MM.1S (cell line): ENCODE data around the gene ID1.
"Not testable (repeated sequence)": the region's sequence is repeated elsewhere in the genome, so short reads cannot be mapped to it uniquely, and the experiment has no call there.

Source experiments
- DNase-seq: peaks from one replicate; pipeline ENCODE4 v3.0.0-alpha.2; 2015
- H2AFZ ChIP-seq: fragments of 300-600 bp; sonication (generic); 2 replicates; pipeline ENCODE4 v1.6.0; 2016; ENCODE audit warnings: antibody characterized with exemption, low read length
- H3F3A ChIP-seq: fragments of 300-600 bp; sonication (generic); 2 replicates; pipeline ENCODE4 v1.6.1; 2016; ENCODE audit warnings: mild to moderate bottlenecking, antibody characterized with exemption, low read length, moderate library complexity, mixed read lengths; ENCODE audit not compliant: insufficient read depth
- H3K27ac ChIP-seq: fragments of 300-600 bp; sonication (generic); 2 replicates; pipeline ENCODE4 v1.5.1; 2016; ENCODE audit warnings: mild to moderate bottlenecking, low read length
- H3K27me3 ChIP-seq: fragments of 300-600 bp; sonication (generic); replicated peaks from 2 replicates; pipeline ENCODE4 v1.6.0; 2016; ENCODE audit warnings: low read length; ENCODE audit not compliant: insufficient read depth
- H3K36me3 ChIP-seq: fragments of 300-600 bp; sonication (generic); replicated peaks from 2 replicates; pipeline ENCODE4 v1.6.1; 2016; ENCODE audit warnings: mild to moderate bottlenecking, low read length, mixed read lengths; ENCODE audit not compliant: insufficient read depth
- H3K4me1 ChIP-seq: fragments of 300-600 bp; sonication (generic); 2 replicates; pipeline ENCODE4 v1.6.1; 2016; ENCODE audit warnings: low read length, mixed read lengths
- H3K4me2 ChIP-seq: fragments of 300-600 bp; sonication (generic); 2 replicates; pipeline ENCODE4 v1.6.0; 2016; ENCODE audit warnings: low read depth, low read length
- H3K4me3 ChIP-seq: fragments of 300-600 bp; sonication (generic); 2 replicates; pipeline ENCODE4 v1.5.1; 2016; ENCODE audit warnings: low read length, mixed read lengths
- H3K79me2 ChIP-seq: fragments of 300-600 bp; sonication (generic); 2 replicates; pipeline ENCODE4 v1.6.1; 2016; ENCODE audit warnings: mixed run types, low read length, mixed read lengths
- H3K9ac ChIP-seq: fragments of 300-600 bp; sonication (generic); 2 replicates; pipeline ENCODE4 v1.6.1; 2016; ENCODE audit warnings: low read length, mixed read lengths
- H3K9me2 ChIP-seq: fragments of 300-600 bp; sonication (generic); replicated peaks from 2 replicates; pipeline ENCODE4 v1.6.1; 2016; ENCODE audit warnings: mild to moderate bottlenecking, low read length, mixed read lengths; ENCODE audit not compliant: insufficient read depth
- H3K9me3 ChIP-seq: fragments of 300-600 bp; sonication (generic); replicated peaks from 2 replicates; pipeline ENCODE4 v1.6.1; 2016; ENCODE audit warnings: mild to moderate bottlenecking, low read length, mixed read lengths; ENCODE audit not compliant: insufficient read depth
- H4K20me1 ChIP-seq: fragments of 300-600 bp; sonication (generic); 2 replicates; pipeline ENCODE4 v1.6.1; 2016; ENCODE audit warnings: mild to moderate bottlenecking, low read length, moderate library complexity, mixed read lengths; ENCODE audit not compliant: insufficient read depth
- EZH2 ChIP-seq: fragments of 300-600 bp; sonication (generic); optimal IDR thresholded peaks from 2 replicates; pipeline ENCODE3; 2017; ENCODE audit warnings: low read depth, mild to moderate bottlenecking, antibody characterized with exemption, low read length, mixed read lengths
- EZH2phosphoT487 ChIP-seq: fragments of 300-600 bp; sonication (generic); IDR thresholded peaks from 2 replicates; pipeline ENCODE4 v1.6.1; 2018; ENCODE audit warnings: antibody characterized with exemption, low read length
- TF ChIP-seq, protein P1 (sequence below): fragments of 300-600 bp; sonication (generic); IDR thresholded peaks from 2 replicates; pipeline ENCODE4 v1.5.1; 2016; ENCODE audit warnings: antibody characterized with exemption, low read length, mixed read lengths

ID1 gene

GRCh38 chr20:31579245-31579644, 25.8 kb upstream of the ID1 start:
- Histone ChIP-seq H3K27ac (no peak overlapping the region), H3K4me1 (no peaks in the 10 kb centered on the region), H3F3A (no peaks in the 10 kb centered on the region), H2AFZ (no peak overlapping the region), H3K27me3 (no peaks in the 10 kb centered on the region), H3K9ac (no peak overlapping the region), H3K9me2 (no peaks in the 10 kb centered on the region), H3K9me3 (no peaks in the 10 kb centered on the region), H4K20me1 (no peaks in the 10 kb centered on the region), H3K36me3 (no peaks in the 10 kb centered on the region), H3K79me2 (no peaks in the 10 kb centered on the region), H3K4me3 (no peak overlapping the region), H3K4me2 (no peak overlapping the region)
- TF ChIP-seq, protein P1, sequence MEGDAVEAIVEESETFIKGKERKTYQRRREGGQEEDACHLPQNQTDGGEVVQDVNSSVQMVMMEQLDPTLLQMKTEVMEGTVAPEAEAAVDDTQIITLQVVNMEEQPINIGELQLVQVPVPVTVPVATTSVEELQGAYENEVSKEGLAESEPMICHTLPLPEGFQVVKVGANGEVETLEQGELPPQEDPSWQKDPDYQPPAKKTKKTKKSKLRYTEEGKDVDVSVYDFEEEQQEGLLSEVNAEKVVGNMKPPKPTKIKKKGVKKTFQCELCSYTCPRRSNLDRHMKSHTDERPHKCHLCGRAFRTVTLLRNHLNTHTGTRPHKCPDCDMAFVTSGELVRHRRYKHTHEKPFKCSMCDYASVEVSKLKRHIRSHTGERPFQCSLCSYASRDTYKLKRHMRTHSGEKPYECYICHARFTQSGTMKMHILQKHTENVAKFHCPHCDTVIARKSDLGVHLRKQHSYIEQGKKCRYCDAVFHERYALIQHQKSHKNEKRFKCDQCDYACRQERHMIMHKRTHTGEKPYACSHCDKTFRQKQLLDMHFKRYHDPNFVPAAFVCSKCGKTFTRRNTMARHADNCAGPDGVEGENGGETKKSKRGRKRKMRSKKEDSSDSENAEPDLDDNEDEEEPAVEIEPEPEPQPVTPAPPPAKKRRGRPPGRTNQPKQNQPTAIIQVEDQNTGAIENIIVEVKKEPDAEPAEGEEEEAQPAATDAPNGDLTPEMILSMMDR = no peak
- TF ChIP-seq EZH2phosphoT487 = no peak
- TF ChIP-seq EZH2 = no peak
- no peak for DNase-seq

DNA sequence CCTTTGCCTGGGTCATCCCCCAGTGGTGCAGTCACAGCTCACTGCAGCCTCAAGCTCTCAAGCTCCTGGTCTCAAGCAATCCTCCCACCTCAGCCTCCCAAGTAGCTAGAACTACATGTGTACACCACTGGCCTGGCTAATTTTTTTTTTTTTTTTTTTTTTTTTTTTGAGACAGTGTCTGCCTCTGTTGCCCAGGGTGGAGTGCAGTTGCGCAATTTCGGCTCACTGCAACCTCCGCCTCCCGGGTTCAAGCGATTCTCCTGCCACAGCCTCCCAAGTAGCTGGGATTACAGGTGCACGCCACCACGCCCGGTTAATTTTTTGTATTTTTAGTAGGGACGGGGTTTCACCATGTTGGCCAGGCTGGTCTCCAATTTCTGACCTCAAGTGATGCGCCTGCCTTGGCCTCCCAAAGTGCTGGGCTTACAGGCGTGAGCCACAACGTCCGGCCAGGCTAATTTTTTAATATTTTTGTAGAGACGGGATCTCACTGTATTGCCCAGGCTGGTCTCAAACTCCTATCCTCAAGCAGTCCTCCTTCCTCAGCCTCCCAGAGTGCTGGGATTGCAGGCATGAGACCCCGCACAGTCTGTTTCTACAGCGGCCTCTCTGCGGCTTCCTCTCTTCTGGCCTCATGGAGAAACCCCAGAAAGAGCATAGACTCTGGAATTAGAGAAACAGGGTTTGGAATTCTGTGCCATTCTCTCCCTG, 25.0 kb upstream of the ID1 start:
- not testable (repeated sequence) for H3K9ac ChIP-seq, H2AFZ ChIP-seq, H3K9me2 ChIP-seq, H3K4me3 ChIP-seq, H3K4me2 ChIP-seq, H3K36me3 ChIP-seq, H3K4me1 ChIP-seq, DNase-seq, H3K27ac ChIP-seq, H3K27me3 ChIP-seq, H3K9me3 ChIP-seq, H3F3A ChIP-seq, H4K20me1 ChIP-seq, H3K79me2 ChIP-seq

GRCh38 chr20:31580706-31581105, 24.4 kb upstream of the ID1 start:
- Histone ChIP-seq H3K27me3 (no peaks in the 10 kb centered on the region), H3F3A (no peaks in the 10 kb centered on the region), H3K27ac (no peak overlapping the region), H3K4me2 (no peak overlapping the region), H3K9me2 (no peaks in the 10 kb centered on the region), H3K79me2 (no peaks in the 10 kb centered on the region), H2AFZ (no peak overlapping the region), H3K9me3 (no peaks in the 10 kb centered on the region), H3K36me3 (no peaks in the 10 kb centered on the region), H4K20me1 (no peaks in the 10 kb centered on the region), H3K9ac (no peak overlapping the region), H3K4me3 (no peak overlapping the region), H3K4me1 (no peaks in the 10 kb centered on the region)
- no peak for DNase-seq
- no peak for TF ChIP-seq EZH2phosphoT487
- no peak for TF ChIP-seq EZH2

- Histone ChIP-seq H3K9me3 (no peaks in the 10 kb centered on the region), H2AFZ (no peak overlapping the region), H3K27me3 (no peaks in the 10 kb centered on the region), H3K36me3 (no peaks in the 10 kb centered on the region), H3K9ac (no peak overlapping the region), H3K79me2 (no peaks in the 10 kb centered on the region), H3K9me2 (no peaks in the 10 kb centered on the region), H3K4me1 (no peaks in the 10 kb centered on the region), H3F3A (no peaks in the 10 kb centered on the region), H3K4me3 (no peak overlapping the region), H3K4me2 (no peak overlapping the region), H4K20me1 (no peaks in the 10 kb centered on the region), H3K27ac (no peak overlapping the region)
- TF ChIP-seq, protein P1 = no peak
- TF ChIP-seq EZH2phosphoT487 (no peak), EZH2 (no peak)
- no peak for DNase-seq
Measured at GRCh38 chr20:31581391-31581790, 23.7 kb upstream of the ID1 start.
